AG04450 (cell line): ENCODE results near the gene OSER1. TPM values are rescaled to one million over a fixed set of nuclear protein-coding genes. Genes with fewer than 3 reads are reported as not detected.

Experiments used
- CTCF ChIA-PET: fragments of 300-600, 350-600 bp; formaldehyde crosslinking; extraction: SDS; loops from one replicate; lab custom pipeline; 2022; ENCODE audit warnings: antibody characterized with exemption, inconsistent platforms; lab: Charles Lee
- POLR2A ChIA-PET: fragments of 350-600 bp; formaldehyde crosslinking; extraction: SDS; loops from one replicate; lab custom pipeline; 2021; ENCODE audit warnings: antibody characterized with exemption, inconsistent platforms; lab: Yijun Ruan, JAX
- DNase-seq: peaks from one replicate; pipeline ENCODE4 v3.0.0-alpha.2; 2011; ENCODE audit warnings: low read depth, low spot score
- H3K27ac ChIP-seq: one replicate; pipeline ENCODE4 v1.5.1; 2012; ENCODE audit warnings: low read depth, low read length, control low read depth
- H3K27me3 ChIP-seq: one replicate; pipeline ENCODE4 v1.6.0; 2012; ENCODE audit warnings: low read length; ENCODE audit not compliant: control insufficient read depth, insufficient read depth
- H3K4me3 ChIP-seq: 2 replicates; pipeline ENCODE4 v1.5.1; 2011; ENCODE audit warnings: mild to moderate bottlenecking, low read depth, low read length, control low read depth
- H3K9me3 ChIP-seq: 2 replicates; pipeline ENCODE4 v1.5.1; 2012; ENCODE audit warnings: low read length; ENCODE audit not compliant: control insufficient read depth, insufficient read depth
- polyA plus RNA-seq: library from polyadenylated mRNA; depleted of rRNA; stranded (reverse); fragments of >200 nt; gene quantifications from 2 replicates; pipeline ENCODE4 v1.2.3, GENCODE V29; 2011
- TF ChIP-seq, protein P1 (sequence below): IDR thresholded peaks from 2 replicates; pipeline ENCODE4 v1.5.1; 2011; ENCODE audit warnings: low read depth, low read length, control low read depth, inconsistent platforms

OSER1 gene
- polyA plus RNA-seq, 1 experiment: 59.3 TPM

GRCh38 chr20:44224637-44225036, 14.1 kb upstream of the OSER1 start:
- Histone ChIP-seq H3K9me3 (no peaks in the 10 kb centered on the region), H3K27ac (no peak overlapping the region), H3K4me3 (no peak overlapping the region), H3K27me3 (no peaks in the 10 kb centered on the region)
- ChIA-PET POLR2A (no interaction called here), CTCF (interaction anchor here (1.3 to 2.3 kb wide), 2 partner anchors 9 to 87 kb away, joined by 8 to 12 read pairs; partner anchors contain the start of gene FITM2)
- TF ChIP-seq, protein P1, sequence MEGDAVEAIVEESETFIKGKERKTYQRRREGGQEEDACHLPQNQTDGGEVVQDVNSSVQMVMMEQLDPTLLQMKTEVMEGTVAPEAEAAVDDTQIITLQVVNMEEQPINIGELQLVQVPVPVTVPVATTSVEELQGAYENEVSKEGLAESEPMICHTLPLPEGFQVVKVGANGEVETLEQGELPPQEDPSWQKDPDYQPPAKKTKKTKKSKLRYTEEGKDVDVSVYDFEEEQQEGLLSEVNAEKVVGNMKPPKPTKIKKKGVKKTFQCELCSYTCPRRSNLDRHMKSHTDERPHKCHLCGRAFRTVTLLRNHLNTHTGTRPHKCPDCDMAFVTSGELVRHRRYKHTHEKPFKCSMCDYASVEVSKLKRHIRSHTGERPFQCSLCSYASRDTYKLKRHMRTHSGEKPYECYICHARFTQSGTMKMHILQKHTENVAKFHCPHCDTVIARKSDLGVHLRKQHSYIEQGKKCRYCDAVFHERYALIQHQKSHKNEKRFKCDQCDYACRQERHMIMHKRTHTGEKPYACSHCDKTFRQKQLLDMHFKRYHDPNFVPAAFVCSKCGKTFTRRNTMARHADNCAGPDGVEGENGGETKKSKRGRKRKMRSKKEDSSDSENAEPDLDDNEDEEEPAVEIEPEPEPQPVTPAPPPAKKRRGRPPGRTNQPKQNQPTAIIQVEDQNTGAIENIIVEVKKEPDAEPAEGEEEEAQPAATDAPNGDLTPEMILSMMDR: no peak
- DNase-seq: no peak

GRCh38 chr20:44223721-44224120, 13.2 kb upstream of the OSER1 start:
- Histone ChIP-seq H3K27me3 (no peaks in the 10 kb centered on the region), H3K27ac (no peak overlapping the region), H3K9me3 (no peaks in the 10 kb centered on the region), H3K4me3 (no peak overlapping the region)
- DNase-seq: no peak
- TF ChIP-seq, protein P1: no peak
- ChIA-PET CTCF (interaction anchor here (2.3 to 2.7 kb wide), 2 partner anchors 8 to 87 kb away, joined by 9 to 12 read pairs; partner anchors contain the start of gene FITM2), POLR2A (interaction anchor here (0.7 kb wide), 1 partner anchor 15 kb away, joined by 6 read pairs; no protein-coding TSS in a partner anchor)

DNA sequence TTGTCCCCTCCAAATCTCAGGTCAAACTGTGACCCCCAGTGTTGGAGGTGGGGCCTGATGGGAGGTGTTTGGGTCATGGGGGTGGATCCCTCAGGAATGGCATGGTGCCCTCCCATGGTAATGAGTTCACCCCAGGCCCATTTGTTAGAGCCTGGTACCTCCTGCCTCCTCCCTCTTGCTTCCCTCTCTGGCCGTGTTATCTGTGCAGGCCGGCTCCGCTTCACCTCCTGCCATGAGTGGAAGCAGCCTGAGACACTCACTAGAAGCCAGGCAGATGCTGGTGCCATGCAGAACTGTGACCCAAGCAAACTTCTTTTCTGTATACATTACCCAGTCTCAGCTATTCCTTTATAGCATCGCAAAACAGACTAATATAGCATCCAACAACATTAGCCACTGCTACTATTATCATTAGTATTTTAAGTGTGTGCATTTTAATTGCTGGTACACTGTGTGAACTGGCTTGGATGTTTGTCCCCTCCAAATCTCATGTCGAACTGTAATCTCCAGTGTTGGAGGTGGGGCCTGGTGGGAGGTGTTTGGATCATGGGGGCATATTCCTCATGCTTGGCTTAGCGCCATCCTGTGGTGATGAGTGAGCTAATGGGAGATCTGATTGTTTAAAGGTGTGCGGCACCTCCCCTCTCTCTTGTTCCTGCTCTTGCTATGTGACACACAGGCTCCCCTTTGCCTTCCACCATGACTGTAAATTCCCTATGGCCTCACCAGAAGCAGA, 12.2 kb upstream of the OSER1 start:
- H3K27ac ChIP-seq: no peak overlapping the region
- TF ChIP-seq, protein P1: no peak
- no peak for DNase-seq
- ChIA-PET CTCF (interaction anchor here (2.7 kb wide), 1 partner anchor 88 kb away, joined by 9 read pairs; the partner anchor contains the start of gene FITM2), POLR2A (no interaction called here)
- H3K4me3 ChIP-seq: no peak overlapping the region
- no peaks in the 10 kb centered on the region for H3K9me3 ChIP-seq
- no peaks in the 10 kb centered on the region for H3K27me3 ChIP-seq

DNA sequence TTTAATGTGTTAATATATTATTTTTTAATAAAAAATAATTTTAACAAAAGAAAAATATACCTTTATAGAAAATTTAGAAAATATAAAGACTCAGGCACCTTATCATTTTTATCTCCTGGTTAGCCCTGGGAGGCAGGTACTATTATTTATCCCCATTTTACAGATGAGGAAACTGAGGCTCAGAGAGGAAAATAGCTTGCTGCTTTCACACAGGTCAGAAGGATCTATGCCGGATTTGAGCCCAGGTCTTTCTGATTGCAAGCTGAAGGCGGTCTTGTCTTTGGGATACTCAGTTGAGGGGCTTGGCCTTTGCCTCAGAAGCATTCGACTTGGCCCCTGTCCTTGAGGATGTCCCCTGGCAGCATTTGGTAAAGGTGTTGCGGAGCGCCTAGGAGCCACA, 11.5 kb upstream of the OSER1 start:
- Histone ChIP-seq H3K9me3 (no peaks in the 10 kb centered on the region), H3K27me3 (no peaks in the 10 kb centered on the region), H3K4me3 (no peak overlapping the region), H3K27ac (no peak overlapping the region)
- CTCF ChIA-PET: interaction anchor here (2.7 kb wide), 1 partner anchor 89 kb away, joined by 9 read pairs; the partner anchor contains the start of gene FITM2
- no peak for DNase-seq
- POLR2A ChIA-PET: no interaction called here
- TF ChIP-seq, protein P1: no peak

DNA sequence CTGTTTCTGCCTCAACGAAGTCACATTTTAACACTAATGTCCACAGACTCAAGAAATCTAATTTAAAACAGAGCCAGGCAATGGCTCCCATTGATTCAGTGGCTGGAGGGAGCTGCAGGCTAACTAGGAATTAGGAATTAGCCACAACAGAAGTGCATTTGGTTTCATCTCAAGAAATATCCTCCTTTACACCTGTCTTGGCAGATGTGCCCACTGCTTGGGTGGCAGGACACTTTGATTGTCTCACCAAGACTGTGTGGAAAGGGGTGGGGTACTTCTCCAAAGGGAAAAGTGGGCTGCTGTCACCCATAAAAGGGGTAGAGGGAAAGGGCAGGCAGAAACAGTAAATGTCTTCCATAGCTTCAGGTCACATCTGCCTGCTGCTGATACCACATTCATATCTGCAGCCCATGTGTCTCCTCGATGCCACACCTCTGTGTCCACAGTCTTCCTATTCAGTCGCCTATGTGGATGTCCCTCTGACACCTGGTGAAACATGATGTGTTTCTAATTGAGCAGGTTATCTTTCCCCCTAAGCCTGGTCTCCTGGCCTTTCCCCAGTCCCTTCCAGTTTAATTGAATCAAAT, 10.9 kb upstream of the OSER1 start:
- H3K27me3 ChIP-seq: no peaks in the 10 kb centered on the region
- ChIA-PET POLR2A (no interaction called here), CTCF (interaction anchor here (2.7 kb wide), 1 partner anchor 90 kb away, joined by 9 read pairs; the partner anchor contains the start of gene FITM2)
- DNase-seq: no peak
- H3K4me3 ChIP-seq: no peak overlapping the region
- no peaks in the 10 kb centered on the region for H3K9me3 ChIP-seq
- no peak overlapping the region for H3K27ac ChIP-seq
- TF ChIP-seq, protein P1: no peak
